NCI-H1436 (cell line): Measurements from ENCODE around the gene KMT2B.
"Not testable (repeated sequence)": the region's sequence is repeated elsewhere in the genome, so short reads cannot be mapped to it uniquely, and the experiment has no call there.

Source experiments
- DNase-seq: peaks from one replicate; lab custom pipeline; 2025; lab: John Stamatoyannopoulos, UW

The KMT2B gene

DNA sequence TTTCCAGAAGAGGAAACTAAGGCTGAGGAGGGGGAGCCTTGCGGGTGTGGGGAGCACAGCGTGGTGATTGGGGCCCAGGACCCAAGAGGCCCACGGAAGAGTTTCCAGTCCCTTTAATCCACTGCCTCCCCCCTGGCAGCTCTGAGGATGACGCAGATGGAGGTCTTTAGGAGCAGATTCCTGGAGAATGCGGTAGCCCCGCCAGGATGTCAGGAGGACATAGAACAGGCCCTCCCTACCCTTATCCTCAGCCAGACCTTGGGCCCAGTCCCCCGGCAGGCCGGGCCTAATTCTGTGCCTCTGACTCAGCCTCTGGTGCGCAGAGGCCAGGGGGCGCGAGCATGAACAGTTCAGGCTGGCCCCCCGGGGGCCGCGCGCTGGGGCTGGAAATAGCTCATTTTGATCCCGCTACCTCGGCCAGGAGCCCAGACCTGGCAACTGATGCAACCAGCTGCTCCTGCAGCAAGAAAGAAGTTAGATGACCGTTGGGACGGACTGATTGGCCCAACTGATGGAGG is 39.5 kb downstream of the KMT2B start:
- no peak for DNase-seq

DNA sequence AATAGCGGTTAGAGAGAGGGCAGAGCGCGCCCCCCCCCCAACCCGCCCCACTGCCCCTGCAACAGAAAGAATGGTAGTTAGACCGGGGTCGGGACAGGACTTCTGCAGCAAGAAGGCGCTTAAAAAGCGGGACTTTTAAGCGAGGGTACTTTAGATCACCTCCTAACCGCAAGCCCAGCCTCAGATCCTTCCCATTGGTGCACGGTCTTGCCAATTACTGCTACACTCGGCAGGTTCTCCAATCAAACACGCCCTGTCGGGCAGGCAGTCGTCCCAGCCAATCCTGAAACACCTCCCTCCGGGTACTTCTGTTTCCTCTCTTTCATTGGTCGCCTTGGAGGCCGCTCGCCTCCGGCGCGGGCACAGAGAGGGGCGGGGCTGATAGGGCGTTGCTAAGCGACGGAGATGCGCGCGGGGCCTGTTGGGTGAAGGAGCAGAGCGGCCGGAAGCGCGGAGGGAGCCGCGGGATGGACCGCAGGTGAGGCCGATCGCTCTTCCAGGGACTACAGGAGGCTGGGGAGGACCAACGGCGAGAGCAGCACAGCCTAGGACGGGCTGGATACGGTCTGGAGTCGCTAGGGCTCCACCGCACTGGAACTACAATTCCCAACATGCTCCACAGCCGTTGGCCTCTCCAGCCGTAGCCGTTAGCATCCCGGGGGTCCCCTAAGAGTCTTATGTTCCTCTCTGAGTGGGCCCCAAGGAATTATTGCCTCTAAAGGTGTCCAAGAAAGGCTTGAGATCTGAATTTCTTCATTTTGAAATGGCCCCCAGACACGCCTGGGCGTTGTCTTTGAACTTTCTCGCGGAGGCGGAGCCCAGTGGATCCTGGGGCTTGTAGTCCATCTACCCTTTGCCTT is 40.2 kb downstream of the KMT2B start, which contains the start of gene PROSER3:
Gene PROSER3, plus strand, starts transcription at position 428 of the 860 bp plus-strand sequence. Its CDS starts 40 bp downstream, at position 468.
- peak; percentile 98 for DNase-seq

DNA sequence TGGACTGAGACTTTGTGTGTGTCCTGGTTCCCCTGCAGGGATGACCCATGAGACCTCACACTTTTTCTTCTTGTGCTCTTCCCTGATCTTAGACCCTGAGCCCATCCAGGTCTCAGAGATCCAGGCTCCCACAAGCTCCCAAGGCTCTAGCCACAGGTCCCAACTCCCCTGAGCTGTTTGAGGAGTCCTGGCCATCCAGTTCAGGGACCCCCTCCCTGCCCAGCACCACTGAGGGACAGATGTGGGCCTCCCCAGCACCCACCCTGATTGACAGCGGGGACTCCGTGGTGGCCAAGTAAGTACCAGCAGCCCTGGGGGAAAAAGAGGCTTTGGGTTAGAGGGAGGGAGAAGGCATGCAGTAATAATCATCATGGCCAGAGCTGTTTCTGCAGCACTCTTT is 41.9 kb downstream of the KMT2B start:
- DNase-seq: no peak

DNA sequence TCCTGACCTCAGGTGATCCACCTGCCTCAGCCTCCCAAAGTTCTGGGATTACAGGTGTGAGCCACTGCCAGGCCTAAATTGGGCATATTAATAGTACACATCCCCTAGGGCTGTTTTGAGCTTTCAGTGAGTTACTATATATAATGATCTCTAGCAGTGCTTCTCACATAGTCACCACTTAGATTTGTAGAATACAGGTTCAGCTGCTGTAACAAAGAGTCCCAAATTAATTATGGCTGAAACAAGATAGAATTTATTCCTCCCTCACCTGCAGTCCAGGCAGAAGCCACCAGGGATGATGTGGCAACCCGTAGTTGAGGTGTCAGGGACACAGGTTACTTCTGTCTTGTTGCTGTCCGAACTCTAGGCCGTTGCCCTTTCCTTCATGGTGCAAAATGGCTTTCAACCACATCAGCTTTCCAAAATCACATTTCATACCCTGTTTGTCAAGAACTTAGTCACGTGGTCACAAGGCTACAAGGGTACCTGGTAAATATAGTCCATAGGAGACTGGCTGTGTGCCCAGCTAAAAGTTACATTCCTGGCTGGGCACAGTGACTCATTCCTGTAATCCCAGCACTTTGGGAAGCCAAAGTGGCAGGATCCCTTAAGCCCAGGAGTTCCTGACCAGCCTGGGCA is 43.0 kb downstream of the KMT2B start:
- no peak for DNase-seq

DNA sequence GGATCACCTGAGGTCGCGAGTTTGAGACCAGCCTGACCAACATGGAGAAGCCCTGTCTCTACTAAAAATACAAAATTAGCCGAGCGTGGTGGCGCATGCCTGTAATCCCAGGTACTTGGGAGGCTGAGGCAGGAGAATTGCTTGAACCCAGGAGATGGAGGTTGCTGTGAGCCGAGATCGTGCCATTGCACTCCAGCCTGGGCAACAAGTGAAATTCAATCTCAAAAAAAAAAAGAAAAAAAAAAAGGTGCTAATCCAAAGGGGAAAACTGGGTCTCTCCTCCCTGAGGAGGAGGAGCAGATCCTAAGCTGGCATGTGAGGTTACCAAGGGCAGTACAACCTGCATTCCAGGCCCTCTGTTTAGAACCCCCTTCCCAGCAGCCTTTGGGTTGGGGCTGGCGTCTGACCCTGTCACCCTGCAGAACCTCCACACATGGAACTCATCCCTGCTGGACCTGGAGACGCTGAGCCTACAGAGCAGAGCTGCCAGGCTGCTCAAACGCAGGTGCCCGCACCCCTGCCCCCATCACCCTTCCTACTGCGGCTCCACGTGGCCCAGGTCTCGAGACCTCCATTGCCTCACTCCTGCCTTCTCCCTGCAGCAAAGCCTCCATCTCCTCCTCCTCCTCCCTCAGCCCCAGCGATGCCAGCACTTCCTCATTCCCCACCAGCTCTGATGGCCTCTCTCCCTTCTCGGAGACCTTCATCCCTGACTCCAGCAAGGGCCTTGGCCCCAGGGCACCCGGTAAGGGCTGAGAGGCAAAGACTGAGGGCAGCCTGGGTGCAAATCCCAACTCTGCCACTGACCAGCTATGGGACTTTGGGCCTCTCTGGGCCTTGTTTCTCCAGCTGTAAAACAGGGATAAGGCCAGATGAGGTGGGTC is 46.9 kb downstream of the KMT2B start:
- DNase-seq: no peak

DNA sequence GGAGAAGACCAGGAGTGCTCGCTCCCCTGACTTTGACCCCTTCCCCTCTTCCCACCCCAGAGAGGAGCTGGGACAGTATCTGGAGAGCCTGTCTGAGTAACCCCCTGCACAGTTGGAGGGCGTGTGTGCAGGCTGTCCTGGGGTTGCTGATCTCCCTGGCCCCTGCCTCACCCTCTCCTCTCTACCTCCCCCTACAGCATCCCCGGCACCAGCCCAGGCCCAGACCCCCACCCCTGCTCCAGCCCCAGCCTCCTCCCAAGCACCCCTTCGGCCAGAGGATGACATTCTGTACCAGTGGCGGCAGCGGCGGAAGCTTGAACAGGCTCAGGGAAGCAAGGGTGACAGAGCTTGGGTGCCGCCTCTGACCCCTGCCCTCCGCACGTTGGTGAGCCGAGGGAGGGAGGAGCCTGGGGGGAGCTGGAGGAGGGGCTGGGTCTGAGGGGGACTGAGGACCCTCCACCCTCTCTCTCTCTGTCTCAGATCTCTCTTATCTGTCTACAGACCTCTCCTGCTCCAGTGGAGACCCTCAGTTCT is 48.8 kb downstream of the KMT2B start:
- no peak for DNase-seq

DNA sequence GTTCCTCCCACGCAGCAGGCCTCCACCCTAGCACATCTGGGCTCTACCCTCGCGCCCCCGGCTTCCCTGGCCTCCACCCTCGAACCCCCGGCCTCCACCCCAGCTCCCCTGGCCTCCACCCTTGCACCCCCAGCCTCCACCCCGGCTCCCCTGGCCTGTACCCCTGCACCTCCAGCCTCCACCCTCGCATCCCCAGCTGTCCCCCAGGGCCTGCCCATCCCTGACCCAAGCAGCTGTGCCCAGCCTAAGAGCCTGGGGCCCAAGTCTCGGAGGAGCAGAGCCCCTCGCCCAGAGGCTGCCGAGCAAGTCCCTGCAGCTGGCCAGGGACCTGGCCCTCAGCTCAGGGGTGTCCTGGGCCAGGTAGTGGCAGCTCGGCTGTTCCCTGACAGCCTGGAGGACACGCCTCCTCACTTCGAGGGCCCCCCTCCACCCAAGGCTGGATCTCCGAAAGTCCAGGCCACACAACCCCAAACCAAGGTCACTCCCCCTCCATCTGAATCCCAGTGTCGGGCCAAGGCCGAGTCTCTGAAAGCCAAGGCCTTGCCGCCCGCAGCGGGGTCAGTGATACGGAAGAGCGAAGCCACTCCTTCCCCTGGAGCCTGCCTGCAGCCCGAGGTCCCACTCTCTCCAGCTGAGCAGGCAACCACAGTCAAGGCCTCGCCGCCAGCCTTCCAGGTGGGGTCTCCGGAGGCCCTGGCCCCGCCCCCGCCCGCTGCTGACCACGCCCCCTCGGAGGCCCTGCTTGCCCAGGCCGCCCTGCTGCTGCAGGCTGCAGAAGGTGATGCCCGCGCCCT is 49.7 kb downstream of the KMT2B start:
- DNase-seq: no peak

DNA sequence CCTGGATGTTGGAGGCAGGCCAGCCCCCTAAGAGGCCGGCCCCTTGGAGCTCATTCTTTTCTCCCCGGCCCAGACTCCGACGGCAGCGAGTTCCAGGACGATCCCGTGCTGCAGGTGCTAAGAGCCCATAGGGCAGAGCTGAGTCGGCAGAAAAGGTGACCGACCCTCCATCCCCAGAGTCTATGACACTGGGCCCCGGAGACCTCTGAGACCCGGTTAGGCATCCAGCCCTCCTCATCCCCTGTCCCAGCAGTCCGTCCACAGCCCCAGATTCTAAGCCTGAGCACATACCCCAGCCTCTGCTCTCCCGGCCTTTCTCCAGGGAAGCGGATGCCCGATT is 50.2 kb downstream of the KMT2B start:
- no peak for DNase-seq

DNA sequence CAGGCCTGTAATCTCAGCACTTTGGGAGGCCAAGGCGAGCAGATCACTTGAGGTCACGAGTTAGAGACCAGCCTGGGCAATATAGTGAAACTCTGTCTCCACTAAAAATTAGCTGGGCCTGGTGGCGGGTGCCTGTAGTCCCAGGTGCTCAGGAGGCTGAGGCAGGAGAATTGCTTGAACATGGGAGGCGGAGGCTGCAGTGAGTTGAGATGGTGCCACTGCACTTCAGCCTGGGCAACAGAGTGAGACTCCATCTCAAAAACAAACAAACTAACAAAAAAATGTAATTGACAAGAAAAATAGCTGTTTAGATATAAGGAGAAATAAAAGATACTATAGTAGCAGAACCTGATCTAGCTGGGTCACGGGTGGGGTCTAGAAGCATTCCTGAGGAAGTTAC is 54.6 kb downstream of the KMT2B start:
- not testable (repeated sequence) for DNase-seq

DNA sequence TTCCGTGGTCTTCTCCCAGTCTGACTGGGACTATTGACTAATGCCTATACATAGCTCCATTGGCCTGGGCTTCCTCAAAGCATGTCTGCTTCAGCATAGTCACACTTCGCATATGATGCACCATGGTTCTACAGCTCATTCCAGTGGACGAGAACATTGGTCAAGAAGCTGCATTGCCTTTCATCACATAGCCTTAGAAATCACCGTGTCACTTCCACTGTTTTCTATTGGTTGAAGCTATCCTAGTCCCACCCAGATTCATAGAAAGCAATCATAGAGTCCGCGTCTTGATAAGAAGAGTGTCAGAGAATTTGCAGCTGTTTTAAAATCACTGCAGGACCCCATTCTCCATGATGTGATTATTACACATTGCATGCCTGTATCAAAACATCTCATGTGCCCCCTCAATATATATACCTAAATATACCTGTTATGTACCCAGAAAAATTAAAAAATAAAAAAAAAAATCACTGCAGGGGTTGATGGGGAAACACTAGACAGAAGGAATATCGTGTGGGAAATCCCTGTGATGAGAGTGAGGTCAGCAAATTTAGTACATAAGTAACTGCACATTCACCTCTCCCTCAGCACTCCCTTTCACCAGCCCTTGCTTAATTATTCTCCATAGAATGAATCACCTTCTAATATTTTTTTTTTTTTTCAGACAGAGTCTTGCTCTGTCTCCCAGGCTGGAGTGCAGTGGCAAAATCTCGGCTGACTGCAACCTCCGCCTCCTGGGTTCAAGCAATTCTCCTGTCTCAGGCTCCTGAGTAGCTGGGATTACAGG is 55.4 kb downstream of the KMT2B start:
- DNase-seq: no peak

DNA sequence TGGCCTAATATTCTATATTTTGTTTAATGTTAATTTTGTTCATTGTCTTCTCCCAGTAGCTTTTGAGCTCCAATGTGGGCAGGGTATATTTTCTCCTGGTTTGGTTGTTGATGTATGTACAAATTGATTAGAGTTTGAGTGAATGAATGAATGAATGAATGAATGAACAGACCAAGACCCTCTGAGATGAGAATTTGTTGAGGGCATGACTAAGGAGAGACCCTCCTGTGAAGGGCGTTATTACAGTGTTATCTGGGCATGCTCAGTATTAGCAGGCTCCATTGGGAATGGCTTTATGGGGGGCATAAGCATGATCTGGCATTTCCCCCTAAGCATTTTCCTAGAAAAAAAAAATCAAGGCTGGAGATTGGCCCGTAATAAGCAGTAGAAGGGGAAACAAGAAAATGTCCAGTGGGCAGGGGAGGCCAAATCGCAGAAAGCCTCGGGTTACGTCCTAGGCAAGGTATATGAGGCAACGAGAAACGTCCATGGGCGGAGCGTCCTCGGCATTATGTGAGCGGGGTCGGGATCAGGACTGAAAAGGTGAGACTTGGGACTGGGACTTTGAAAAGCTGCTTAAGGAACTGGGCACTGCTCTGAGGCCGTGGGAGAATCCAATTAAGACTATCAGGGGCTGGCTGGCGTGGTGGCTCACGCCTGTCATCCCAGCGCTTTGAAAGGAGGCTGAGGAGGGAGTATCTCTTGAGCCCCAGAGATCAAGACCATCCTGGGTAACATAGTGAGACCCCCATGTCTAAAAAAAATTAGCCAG is 56.7 kb downstream of the KMT2B start:
- DNase-seq: no peak

DNA sequence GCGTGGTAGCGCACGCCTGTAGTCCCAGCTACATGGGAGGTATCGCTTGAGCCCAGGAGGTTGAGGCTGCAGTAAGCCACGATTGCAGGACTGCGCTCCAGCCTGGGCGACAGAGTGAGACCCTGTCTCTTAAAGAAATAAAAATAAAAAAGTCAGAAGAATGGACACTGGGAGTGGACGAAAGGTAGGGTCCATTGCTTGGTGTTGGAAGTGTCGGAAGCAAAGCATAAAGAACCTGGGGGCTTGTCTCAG is 57.2 kb downstream of the KMT2B start:
- no peak for DNase-seq

DNA sequence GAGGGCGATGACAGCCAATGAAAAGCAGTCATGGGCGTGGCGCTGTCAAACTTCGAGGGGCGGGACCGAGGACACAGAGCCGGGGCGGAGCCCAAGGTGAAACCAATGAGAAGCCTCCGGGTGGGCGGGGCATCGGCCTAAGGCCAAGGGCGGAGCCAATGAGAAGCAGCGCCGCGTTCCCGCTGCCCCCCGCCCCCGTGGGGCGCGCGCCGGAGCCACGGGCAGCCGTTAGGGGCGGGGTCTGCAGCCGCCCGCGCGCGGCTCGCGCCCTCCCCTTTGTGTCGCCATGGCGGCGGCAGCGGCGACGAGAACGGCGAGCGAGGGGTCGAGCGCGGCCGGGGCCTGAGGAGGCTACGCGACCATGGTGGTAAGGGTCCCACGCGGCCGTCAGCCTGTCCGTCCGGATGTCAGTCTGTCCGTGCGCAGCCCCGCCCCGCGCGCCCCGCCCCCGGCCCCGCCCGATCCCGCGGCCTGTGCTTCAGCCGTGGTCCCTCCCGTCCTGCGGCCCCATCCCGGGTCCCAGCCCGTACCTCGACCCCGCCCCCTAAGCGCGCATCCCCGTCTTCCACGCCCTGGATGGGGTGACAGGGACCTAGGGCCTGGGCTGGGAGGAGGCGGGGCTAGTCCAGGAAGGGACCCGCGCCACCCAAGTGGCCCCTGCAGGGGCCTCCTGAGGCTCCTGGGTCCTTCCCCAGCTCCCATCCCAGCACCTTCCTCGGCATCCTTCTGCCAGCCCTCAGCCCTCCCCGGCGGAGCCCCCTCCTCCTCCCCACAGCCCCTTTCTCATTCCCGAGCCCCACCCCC is 57.7 kb downstream of the KMT2B start, which contains the start of gene ARHGAP33:
Gene ARHGAP33, plus strand, starts transcription at position 267 of the 804 bp plus-strand sequence. Its CDS starts 95 bp downstream, at position 362.
- peak; percentile 99 for DNase-seq

DNA sequence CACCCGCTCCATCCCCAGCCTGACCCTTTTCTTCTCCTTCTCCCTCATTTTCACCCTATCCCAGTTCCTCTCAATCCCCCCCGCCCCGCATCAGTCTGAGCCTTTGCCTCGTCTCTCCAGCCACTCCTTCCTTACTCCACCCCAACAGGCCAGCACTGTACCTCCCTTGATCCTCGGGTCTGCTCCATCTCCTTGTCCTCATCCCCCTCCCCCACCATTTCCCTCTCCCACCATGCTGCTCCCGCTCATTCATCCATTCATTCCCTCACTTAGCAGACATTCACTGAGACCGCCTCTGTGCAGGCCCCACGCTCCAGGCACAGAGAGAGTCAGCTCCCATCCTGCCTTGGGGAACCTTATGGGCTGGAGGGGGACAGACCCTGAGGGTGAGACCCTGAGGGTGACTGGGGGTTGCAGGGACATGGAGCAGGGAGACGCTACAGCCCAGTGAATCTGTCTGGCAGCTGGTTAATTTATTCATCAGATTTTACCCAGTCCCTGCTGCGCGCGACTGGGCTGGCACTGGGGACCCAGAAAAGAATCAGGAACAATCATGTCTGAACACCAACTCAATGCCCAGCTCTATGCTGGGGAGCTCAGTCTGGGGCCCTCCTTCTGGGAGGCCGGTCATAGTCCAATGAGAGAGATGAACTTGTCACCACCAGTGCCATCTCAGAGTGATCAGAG is 58.4 kb downstream of the KMT2B start:
- DNase-seq: no peak

DNA sequence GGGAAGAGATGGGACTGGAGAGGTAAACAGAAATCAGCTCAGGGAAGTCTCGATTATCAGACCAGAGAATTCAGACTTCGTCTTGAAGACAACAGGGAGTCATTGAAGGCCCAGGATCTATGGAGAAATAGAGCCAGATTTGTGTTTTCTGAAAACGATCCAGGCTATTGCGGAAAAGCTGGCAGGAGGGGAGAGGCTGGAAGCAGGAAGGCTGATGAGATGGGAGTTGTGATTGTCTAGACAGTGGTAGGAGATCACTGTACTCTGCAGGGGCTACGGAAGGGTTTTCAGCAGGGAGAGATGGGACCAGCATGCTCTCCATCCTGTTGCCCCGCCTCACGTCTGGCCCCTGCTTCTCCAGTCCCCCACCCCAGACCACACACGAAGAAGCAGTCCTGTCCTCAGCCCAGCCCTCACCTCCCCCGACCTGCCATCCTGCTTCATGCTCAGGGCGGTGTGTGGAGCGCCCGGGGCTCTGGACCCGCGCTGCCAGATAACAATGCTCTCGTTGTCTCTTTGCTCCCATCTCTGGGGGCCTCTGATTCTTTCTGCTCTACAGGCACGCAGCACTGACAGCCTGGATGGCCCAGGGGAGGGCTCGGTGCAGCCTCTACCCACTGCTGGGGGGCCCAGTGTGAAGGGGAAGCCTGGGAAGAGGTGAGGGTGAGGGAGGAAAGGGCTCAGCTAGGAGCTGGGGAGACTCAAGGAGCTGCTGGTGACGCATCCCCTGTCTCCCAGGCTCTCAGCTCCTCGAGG is 59.5 kb downstream of the KMT2B start:
- no peak for DNase-seq

DNA sequence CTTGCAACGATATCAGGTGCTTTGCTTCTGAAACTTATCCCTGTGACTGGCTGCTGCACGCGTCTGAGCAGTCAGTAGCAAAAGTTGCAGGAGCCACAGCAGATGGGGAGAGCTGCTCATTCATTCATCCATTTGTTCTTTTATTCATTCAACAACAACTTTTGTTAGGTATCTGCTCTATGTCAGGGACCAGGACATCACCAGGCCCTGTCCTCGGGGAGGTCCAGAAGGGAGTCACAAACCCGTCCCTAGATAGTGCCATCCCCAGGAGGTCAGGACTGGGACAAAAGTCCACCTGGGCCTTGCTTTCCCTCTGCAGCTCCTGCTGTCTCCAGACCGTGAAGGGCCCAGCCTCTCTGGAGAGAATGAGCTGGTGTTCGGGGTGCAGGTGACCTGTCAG is 60.2 kb downstream of the KMT2B start:
- no peak for DNase-seq

DNA sequence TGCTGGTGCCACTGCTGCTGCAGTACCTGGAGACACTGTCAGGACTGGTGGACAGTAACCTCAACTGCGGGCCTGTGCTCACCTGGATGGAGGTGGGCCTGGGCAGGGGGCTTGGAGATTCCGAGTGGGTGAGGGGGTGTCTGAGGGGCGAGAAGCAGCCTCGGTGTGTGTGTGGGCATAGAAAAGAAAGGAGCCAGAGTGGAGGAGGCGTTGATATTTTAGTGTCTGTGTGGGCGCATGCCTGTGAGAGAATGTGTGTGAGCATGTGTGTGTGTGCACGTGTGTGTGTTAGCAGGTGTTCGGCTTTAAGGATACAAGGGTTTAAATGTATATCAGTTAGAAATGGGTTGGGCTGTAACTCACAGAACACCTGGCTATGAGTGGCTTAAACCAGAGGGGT is 61.2 kb downstream of the KMT2B start:
- no peak for DNase-seq

DNA sequence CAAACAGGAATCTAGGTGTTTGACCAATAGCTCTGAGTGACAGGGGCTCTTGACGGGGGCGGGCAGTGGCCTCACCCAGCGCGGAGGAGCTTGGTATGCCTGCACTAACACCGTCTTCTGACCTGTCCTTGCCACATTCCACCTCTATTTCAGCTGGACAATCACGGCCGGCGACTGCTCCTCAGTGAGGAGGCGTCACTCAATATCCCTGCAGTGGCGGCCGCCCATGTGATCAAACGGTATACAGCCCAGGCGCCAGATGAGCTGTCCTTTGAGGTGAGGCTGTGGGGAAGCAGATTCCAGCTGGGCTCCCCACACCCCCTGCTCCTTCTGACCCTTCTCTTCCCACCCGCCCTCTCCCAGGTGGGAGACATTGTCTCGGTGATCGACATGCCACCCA is 62.3 kb downstream of the KMT2B start:
- no peak for DNase-seq
